Prostate gland (tissue), 2 donors: ENCODE results near the gene TAPT1.

Source experiments
- POLR2A ChIP-seq: fragments of 450-650 bp; IDR thresholded peaks from one replicate; pipeline ENCODE4 v1.6.1; 2016; ENCODE audit warnings: antibody characterized with exemption, mild to moderate bottlenecking
- TF ChIP-seq, protein P1 (sequence below), 4 experiments: fragments of 200-600 bp in 2 of 4; fragments of 450-650 bp in 2 of 4; sonication (generic) in 2 of 4; IDR thresholded peaks; 1 replicate in 3 of 4; 2 replicates in 1 of 4; pipeline ENCODE4 v1.5.1; 2016 to 2019; ENCODE audit warnings: antibody characterized with exemption in 4 of 4, mild to moderate bottlenecking in 2 of 4, moderate library complexity in 2 of 4

DNA sequence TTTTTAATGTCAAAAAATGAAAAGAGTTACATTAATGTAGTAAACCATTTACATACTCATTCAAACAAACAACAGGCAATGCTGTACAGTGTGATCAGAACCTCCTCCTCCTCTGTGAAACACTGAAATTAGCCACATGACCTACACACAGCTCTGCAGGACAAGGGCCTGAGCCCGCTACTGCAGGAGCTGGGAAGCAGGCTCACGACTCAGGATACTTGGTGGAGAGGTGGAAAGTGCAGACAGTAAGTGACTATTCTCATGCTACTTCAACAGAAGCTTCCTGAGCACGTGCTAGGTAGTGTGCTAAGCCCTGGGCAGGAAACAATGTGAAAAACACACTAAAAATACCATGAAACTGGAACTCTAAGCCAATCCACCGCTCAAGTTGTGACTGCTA lies 56.8 kb downstream of the TAPT1 start:
- TF ChIP-seq POLR2A: no peak
- TF ChIP-seq, protein P1, sequence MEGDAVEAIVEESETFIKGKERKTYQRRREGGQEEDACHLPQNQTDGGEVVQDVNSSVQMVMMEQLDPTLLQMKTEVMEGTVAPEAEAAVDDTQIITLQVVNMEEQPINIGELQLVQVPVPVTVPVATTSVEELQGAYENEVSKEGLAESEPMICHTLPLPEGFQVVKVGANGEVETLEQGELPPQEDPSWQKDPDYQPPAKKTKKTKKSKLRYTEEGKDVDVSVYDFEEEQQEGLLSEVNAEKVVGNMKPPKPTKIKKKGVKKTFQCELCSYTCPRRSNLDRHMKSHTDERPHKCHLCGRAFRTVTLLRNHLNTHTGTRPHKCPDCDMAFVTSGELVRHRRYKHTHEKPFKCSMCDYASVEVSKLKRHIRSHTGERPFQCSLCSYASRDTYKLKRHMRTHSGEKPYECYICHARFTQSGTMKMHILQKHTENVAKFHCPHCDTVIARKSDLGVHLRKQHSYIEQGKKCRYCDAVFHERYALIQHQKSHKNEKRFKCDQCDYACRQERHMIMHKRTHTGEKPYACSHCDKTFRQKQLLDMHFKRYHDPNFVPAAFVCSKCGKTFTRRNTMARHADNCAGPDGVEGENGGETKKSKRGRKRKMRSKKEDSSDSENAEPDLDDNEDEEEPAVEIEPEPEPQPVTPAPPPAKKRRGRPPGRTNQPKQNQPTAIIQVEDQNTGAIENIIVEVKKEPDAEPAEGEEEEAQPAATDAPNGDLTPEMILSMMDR (IDR thresholded peaks at IDR 0.05): no peak
